ENCODE measurements around the gene IP6K3.

The IP6K3 gene

DNA sequence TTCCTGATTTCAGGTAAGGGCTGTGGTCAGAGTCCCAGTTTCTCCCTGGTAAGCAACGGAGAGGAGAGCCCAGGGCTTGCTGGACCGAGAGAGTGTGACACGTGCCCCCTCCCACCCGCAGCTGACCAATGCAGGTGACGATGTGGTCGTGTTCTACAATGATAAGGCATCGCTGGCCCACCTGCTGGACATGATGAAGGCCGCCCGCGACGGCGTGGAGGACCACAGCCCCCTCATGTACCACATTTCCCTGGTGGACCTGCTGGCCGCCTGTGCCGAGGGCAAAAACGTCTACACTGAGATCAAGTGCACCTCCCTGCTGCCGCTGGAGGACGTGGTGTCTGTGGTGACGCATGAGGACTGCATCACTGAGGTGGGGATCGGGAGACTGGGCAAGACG lies 66.9 kb downstream of the IP6K3 start:
- Mint-ChIP-seq H3K4me1 (peaks cover 18% of the 10 kb centered on the region), H3K27me3 (no peaks in the 10 kb centered on the region), H3K9me3 (no peaks in the 10 kb centered on the region), H3K36me3 (peaks cover 5% of the 10 kb centered on the region), H3K27ac (peak overlapping the region; percentile 38), H3K4me3 (no peak overlapping the region)

DNA sequence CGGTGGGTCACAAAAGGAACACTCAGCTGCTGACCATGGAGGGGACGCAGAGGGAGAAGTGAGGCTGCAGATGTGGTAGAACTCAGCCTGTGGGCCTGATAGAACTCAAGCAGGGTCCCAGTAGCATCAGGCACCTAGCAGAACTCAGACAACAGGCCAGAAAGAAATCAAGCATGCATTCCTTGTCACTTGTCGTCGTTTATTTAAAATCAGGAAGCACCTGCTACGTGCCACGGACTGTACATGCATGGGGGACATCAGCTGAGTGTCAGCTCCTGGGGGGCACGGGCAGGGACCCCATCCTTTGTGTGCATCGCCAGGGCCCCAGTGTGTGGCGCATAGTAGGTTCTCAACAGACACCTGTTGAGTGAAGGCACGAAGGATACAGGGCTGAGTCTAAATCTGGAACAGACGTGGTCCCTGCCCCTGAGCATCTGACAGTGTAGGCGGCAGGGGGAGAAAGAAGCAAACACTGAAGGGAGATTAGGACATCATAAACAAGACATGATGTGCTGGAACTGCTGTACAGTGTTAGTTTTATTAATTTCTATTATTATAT lies 67.7 kb downstream of the IP6K3 start:
- no peaks in the 10 kb centered on the region for H3K9me3 Mint-ChIP-seq
- H3K27me3 Mint-ChIP-seq, result no peaks in the 10 kb centered on the region
- H3K36me3 Mint-ChIP-seq, result peaks cover 5% of the 10 kb centered on the region
- H3K27ac Mint-ChIP-seq, result no peak overlapping the region
- H3K4me1 Mint-ChIP-seq, result peaks cover 18% of the 10 kb centered on the region
- H3K4me3 Mint-ChIP-seq, result no peak overlapping the region

DNA sequence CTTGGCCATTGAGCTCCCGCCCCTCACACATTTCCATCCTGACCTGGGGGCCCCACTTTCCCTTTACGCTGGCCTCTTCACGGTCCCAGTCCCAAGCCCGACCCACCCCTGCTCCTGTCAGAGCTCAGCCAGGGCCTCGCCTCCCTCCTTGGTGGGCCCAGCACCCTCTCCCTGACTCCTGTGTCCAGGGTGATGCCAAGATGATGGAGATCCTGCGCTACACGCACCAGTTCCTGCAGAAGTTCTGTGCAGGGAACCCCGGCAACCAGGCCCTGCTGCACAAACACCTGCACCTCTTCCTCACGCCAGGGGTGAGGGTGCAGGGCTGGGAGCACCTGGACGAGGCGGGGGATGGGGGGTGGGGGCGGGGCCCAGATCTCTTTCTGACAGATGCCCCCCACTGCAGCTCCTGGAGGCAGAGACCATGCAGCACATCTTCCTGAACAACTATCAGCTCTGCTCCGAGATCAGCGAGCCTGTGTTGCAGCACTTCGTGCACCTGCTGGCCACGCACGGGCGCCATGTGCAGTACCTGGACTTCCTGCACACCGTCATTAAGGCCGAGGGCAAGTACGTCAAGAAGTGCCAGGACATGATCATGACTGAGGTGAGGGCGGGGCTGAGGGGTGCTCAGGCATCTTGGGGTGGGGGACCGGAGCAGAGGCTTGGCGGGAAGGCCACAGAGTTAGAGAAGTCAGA lies 68.3 kb downstream of the IP6K3 start:
- Mint-ChIP-seq H3K4me3 (no peak overlapping the region), H3K4me1 (peaks cover 13% of the 10 kb centered on the region), H3K36me3 (peaks cover 4% of the 10 kb centered on the region), H3K27me3 (no peaks in the 10 kb centered on the region), H3K27ac (no peak overlapping the region), H3K9me3 (no peaks in the 10 kb centered on the region)

DNA sequence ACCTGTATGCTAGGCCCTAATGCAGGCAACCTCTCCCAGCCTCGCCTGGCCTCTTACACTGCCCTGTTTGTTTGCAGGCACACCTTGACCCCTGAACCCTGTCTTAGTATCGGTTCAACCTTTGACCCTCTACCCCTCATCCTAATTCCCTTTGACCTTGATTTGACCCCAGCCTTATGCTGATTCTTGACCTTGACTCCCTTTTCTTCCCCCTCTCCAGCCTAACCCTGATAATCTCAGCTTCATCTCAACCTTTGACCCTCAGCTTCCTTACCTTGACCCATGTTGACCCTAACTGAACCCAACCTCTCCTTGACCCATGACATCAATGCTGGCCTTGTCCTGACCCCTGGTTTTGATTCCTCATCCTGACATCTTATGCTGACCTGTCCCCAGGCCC lies 69.0 kb downstream of the IP6K3 start:
- Mint-ChIP-seq H3K27ac (no peak overlapping the region), H3K4me1 (peaks cover 6% of the 10 kb centered on the region), H3K36me3 (peaks cover 4% of the 10 kb centered on the region), H3K9me3 (no peaks in the 10 kb centered on the region), H3K4me3 (no peak overlapping the region), H3K27me3 (no peaks in the 10 kb centered on the region)

DNA sequence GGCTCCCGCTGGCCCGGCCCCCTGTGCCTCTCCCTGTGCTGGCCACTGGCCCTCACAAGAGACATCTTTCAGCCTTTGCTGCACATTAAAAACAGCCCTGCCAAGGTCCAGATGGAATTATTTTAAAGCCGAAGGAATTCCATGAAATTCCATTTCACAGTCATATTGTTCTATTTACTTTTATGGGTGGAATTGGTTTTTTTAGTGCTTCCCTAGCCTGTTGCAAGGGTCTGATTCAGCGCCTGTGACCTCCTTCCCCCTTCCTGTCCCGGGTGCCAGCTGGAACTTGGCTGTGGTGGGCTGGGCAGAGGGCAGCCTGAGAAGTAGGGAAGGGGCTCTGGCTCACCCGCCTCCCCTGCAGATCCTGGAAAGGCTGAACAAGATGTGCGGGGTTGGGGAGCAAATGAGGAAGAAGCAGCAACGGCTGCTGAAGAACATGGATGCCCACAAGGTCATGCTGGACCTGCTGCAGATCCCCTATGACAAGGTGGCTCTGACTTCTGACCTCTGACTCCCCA lies 69.5 kb downstream of the IP6K3 start:
- Mint-ChIP-seq H3K27ac (no peak overlapping the region), H3K9me3 (no peaks in the 10 kb centered on the region), H3K4me1 (peaks cover under 1% of the 10 kb centered on the region), H3K27me3 (no peaks in the 10 kb centered on the region), H3K4me3 (no peak overlapping the region), H3K36me3 (peaks cover 4% of the 10 kb centered on the region)

DNA sequence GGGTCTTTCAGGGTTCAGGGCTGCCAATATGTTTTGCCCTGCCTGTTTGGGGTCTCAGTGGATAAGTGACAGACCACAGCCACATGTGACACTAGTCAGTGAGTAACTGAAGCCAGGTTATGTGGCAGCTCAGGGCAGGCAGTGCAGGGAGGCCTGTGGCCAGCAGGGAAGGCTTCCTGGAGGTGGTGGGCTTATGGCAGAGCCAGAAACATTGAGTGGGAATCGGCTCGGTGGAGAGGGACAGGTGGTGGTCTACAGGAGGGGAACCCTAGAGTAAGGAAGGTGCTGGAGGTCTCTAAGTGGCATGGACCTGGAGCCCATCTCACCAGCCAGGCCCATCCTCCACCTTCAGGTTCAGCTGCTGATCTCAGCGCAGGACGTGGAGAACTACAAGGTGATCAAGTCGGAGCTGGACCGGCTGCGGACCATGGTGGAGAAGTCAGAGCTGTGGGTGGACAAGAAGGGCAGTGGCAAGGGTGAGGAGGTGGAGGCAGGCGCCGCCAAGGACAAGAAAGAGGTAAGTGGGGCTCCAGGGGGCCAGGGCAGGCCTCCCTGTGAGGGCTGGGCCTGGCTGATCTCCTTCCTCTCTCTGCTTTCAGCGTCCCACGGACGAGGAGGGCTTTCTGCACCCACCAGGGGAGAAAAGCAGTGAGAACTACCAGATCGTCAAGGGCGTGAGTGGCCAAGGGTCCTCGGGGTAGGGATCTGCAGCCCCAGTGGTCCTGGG lies 70.1 kb downstream of the IP6K3 start:
- peaks cover 7% of the 10 kb centered on the region for H3K36me3 Mint-ChIP-seq

DNA sequence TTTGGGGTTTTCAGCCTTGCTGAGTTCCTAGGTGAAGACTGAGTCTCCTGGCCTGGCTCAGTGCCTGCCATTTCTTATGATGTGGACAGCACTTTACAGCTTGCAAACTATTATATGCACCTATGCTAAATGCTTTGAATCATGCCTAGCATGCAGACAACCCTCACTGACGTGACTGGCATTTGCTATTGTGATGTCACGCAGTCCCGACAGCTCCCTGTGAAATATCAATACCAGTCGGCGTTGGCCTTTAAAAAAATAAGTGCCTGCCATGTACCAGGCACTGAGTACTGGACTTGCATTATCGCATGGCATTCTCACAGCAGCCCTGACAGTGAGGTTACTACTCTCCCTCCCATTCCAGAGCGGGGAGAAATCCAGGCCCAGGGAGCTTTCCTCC lies 70.7 kb downstream of the IP6K3 start:
- Mint-ChIP-seq H3K4me3 (no peak overlapping the region), H3K27ac (no peak overlapping the region), H3K9me3 (no peaks in the 10 kb centered on the region), H3K36me3 (peaks cover 9% of the 10 kb centered on the region), H3K27me3 (no peaks in the 10 kb centered on the region), H3K4me1 (no peaks in the 10 kb centered on the region)

More for the DNA sequence above, 70.1 kb downstream of the IP6K3 start:
- Mint-ChIP-seq H3K27me3 (no peaks in the 10 kb centered on the region), H3K4me1 (no peaks in the 10 kb centered on the region), H3K4me3 (no peak overlapping the region), H3K9me3 (no peaks in the 10 kb centered on the region), H3K27ac (no peak overlapping the region)

DNA sequence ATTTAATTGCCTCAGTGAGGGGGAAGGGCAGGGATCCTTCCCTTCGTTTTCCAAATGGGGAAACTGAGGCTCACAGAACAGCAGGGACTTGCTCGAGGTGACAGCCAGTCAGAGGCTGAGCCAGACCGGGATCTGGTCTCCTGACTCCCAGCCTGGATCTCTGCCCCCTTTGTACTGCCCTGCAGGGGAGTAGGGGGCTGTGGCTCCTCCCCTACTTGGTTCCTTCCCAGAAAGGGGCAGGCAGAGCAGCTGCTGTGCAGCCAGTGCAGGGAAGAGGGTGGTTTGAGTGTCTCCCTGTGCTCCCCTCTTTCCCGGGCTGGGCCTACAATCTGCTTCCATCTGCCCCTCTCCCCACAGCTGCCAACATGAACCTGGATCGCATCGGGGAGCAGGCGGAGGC lies 72.9 kb downstream of the IP6K3 start:
- no peaks in the 10 kb centered on the region for H3K27me3 Mint-ChIP-seq
- H3K9me3 Mint-ChIP-seq, result no peaks in the 10 kb centered on the region
- no peak overlapping the region for H3K4me3 Mint-ChIP-seq
- peaks cover 9% of the 10 kb centered on the region for H3K4me1 Mint-ChIP-seq
- H3K36me3 Mint-ChIP-seq, result peaks cover 8% of the 10 kb centered on the region
- no peak overlapping the region for H3K27ac Mint-ChIP-seq

DNA sequence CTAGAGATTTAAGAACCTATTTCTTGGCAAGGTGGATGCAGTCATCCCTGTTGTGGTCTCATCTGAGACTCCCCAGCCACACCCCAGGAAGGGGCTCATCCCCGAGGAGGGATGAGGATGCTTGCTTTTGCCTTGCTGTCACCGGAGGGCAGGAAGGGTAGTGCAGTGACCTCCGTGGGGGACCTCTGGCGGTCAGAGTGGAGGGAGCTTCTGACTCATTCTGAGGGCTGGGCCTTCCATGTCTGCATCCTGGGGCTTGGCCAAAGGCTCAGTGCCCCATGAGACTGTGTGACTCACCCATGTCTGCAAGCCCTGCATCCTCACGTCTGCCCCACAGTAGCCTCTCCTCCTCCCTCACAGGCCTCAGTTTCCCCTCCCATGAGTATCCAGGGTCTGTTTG lies 73.9 kb downstream of the IP6K3 start:
- Mint-ChIP-seq H3K36me3 (peaks cover 11% of the 10 kb centered on the region), H3K4me1 (peaks cover 15% of the 10 kb centered on the region), H3K9me3 (no peaks in the 10 kb centered on the region), H3K4me3 (no peak overlapping the region), H3K27ac (no peak overlapping the region), H3K27me3 (no peaks in the 10 kb centered on the region)

DNA sequence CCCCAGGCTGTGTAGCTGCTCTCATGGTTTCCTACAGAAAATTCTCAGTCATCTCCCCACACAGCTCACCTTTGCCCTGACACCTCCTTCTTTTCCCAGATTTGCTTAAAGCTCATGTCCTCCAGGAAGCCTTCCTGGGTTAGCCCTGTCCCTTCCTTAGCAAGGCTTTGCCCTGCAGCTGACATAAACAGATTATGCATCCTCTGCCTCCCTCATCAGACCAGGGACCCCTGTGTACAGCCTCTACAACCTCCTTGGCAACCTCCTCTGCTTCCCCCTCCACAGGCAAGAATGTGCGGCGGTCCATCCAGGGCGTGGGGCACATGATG lies 75.0 kb downstream of the IP6K3 start:
- no peak overlapping the region for H3K27ac Mint-ChIP-seq
- peaks cover 11% of the 10 kb centered on the region for H3K36me3 Mint-ChIP-seq
- H3K27me3 Mint-ChIP-seq, result no peaks in the 10 kb centered on the region
- no peaks in the 10 kb centered on the region for H3K9me3 Mint-ChIP-seq
- H3K4me1 Mint-ChIP-seq, result peaks cover 15% of the 10 kb centered on the region
- H3K4me3 Mint-ChIP-seq, result no peak overlapping the region

Data from activated naive CD4-positive, alpha-beta T cell treated with anti-CD3 and anti-CD28 coated beads, Interleukin-2, amount 50 U/mL, for 24 hours (primary cell).